Measurements from ENCODE around the gene CHST11.

GRCh38 chr12:104602896-104603295, 146.1 kb downstream of the CHST11 start:
- TF ChIP-seq KLF13 (tag; IDR thresholded peaks at IDR 0.05; ENCODE audit: borderline replicate concordance, low read depth) (no peak), CHD2 (IDR thresholded peaks at IDR 0.05; ENCODE audit: low read depth, low read length) (no peak)
